Measurements from ENCODE around the gene HOXB1.

Gene HOXB1

DNA sequence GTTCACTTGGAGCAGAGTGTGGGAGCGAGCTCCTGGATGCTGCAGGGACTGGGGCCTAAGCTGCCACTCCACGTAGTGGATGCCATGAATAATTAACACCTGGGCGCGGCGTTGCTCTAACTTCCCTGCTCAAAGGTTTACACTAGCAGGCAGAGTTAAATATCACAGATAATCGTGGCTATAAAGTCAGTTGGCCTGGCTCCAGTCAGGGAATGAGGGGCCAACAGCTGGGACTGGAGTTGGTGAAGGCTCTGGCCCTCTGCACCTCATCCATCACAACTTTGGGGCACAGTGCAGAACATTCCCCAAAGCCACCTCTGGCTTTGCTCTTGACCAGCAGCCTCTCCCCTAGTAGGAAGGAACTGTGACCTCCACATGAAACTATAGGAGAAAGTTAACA, 36.4 kb upstream of the HOXB1 start:
- DNase-seq = no peak

DNA sequence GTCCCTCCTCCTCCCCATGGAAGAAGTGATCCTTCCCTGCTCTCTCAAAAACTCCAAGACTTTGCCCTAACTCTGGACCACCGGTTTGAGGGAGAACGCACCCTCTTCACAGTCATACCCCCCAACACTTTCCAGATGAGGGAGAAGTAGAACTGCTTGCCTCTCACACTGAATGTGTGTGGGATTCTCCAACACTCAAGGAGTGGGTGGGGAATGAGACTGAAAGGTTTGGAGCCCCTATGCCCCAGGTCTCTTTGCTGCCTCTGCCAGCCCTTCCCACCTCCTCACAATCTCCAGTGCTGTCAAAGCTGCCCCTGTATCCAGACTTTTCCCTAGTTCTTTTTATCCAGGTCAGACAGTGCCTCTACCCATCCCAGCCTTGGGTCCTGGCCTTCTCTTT, 35.9 kb upstream of the HOXB1 start:
- DNase-seq = no peak

DNA sequence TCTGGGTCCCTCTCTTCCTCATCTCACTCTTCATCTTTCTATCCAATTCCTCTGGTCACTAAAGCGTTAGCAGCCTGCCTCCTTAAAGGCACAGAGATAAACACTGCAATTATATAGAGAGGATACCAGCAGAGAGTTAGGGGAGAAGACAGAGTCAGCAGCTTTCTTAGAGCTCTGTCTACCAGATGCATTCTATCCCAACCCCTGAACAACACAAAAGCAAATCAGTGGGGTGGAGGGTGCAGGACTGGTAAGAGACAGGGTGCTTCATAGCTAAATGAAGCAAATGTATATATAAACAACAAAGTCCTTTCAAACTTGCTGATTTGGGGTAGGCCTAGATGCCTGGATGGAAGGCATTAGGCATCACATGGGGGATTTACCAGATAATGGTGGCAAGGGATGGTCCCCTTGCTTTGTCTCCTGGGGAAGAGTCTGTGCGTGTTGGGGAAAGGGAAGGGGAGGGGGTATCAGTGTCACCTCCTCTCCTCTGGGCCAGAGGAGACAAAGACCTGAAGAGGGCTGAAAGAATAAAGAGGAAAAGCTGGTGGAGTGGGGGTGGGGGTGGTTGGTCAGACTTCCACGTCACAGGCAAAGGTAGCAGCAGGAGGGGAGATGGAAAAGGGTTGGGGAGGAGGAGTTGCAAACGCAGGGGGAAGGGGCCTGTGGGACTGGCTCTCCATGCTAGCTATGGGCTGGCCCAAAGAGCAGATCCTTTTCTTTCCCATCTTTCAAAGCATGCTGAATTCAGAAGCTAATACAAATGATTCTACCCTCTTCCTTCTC, 35.3 kb upstream of the HOXB1 start:
- no peak for DNase-seq

DNA sequence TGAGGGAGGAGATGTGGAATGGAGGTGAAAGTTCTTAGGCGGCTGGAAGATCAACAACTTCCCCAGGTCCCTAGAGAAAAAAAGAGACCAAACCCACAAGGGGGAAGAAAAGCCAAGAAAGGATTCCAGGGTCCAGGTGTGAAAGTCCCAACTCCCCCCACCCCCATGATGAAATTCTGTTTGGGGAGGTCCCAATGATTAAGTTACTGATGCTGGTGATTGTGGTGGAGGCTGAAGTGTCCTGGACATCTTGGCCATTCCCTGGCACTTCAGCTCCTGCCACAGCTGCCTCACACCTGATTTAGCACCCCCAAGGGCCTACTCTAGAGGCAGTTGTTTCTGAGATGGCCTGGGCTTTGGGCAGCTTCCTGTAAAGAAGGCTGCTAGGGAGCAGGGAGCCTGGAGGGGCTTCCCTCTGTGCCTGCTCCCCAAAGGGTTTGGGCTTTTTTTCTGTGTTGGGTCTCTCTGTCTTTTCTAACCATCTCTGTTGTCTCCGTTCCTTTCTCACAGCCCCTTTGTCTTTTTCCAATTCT, 34.3 kb upstream of the HOXB1 start:
- DNase-seq = no peak

DNA sequence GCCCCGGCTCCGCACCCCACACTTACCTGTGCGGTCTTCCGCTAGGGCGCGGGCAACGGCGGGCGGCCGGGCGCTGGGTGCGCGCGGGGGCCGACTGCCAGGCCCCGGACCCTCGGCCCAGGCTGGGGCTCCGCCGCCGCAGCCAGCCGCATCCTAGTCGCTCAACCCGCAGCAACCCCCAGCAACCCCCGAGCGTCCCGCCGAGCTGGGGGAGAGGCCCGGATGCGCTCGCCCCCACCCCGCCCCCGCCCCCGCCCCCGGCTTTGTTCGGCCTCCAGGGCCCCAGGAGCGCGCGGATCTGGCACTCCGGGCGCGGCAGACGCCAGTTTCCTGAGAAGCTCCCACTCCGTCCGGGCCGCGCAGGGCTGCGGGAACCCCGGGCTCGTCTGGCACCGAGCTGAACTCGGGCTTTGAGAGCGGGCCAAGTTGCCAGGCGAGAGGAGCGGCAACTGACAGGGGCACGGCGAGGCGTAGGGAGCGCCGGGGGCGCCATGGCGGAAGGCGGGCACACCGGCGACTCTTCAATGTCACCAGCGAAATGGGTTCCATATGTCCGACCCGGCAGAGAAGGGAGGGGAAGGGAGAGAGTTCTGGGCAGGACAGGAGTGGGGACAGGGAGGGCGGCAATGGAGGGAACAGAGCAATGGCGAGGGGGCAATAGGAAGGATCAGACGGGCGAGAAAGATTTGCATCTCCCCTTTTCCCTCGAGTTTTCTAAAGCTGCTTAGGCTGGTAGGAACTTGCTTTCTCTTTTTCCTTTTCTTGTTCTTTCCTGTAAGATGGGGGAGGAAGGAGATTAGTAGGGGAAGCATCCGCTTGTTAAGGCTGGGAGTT, 33.6 kb upstream of the HOXB1 start:
- DNase-seq = no peak

DNA sequence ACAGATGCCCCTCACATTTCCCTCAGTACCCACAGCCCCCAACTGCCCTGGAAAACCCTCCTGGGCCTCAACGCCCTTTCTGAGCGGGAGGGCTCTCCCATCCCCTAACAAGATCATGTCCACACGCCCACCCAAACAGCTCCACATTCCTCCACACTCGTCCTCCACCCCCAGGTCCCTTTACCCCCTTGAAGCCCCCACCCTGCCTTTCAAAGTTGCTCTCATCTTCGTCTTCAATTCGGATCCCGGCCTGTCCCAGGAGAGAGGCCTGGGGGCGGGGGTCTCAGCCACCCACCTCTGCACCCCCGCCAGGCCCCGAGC, 33.0 kb upstream of the HOXB1 start:
- no peak for DNase-seq

DNA sequence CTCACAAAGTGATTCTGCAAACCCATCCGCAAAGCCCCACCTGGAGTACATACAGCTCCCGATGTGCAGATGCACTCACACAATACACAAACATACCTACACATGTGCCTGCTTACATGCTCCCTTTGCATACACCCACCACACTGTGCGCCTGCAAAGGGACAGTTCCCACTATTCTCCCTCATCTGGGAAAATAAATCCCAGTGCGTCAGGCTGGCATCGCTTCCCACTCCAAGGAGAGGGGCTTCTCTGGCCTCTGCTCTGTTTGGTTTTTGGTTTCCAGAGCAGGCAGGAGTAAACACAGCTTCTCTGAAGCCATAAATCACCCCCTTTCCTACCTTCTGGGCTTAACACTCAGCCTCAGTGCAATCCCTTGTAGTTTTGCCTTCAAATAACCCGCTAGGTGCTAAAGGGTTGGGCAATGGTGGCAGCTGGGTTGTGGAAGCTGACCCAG, 32.6 kb upstream of the HOXB1 start:
- DNase-seq = no peak

DNA sequence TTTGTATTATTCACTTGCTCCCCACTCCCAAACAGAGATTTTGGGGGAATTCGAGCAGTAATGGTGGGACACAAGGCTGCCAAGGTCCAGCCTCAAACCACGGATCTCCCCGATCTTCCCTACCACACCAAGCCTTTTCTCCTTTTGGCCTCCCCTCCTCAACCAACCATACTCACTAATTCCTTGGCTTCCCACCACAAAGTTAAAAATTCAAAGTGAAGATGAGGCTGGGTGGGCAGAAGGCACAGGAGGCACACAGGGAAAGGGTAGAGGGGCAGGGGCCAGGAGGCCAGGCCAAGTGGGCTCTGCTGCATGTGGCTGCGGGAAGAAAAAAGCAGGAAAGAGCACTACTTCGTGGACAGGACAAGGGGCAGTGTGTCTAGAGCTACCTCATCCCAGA, 32.1 kb upstream of the HOXB1 start:
- DNase-seq = no peak

DNA sequence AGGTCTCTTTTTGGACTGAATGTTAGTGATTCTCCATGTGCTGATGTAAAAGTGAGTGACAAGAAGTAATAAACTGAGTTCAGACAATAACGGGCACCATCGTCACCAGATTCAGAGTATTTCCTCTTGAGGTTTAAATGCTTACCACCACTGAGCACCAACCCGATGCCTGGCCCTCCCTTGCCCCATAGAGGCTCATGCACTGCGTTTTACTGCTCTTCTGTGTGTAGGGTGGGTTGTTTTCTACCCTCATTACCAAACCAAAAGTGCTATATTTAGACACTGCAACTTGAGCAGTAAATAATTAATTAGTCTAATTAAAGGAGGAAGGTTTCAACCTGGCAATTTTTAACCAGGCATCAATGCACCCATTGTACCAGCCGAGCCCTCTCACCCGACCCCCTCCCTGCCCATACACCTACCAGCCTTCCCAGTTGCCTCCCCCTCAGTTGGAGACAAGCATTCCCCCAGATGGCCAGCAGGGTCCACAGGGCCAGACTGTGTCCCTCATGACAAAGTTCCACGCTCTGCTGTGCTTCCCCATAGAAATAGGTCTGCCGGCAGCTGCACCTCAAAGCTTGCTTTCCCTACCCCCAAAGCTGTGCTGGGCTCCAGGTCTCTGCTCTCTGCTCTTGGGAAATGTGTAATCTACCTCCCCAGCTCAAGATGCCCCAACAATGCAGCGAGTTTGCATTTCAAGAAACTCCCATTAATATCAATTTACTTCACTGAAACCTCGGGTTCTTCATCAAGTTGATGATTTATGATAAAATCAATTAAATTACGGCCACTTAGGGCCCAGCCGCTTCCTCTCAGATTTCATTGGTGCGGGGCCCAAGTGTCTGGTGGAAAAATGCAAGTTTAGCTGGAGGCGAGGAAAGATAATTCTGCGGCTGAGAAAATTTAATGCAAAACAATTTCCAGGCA, 31.3 kb upstream of the HOXB1 start:
- no peak for DNase-seq

DNA sequence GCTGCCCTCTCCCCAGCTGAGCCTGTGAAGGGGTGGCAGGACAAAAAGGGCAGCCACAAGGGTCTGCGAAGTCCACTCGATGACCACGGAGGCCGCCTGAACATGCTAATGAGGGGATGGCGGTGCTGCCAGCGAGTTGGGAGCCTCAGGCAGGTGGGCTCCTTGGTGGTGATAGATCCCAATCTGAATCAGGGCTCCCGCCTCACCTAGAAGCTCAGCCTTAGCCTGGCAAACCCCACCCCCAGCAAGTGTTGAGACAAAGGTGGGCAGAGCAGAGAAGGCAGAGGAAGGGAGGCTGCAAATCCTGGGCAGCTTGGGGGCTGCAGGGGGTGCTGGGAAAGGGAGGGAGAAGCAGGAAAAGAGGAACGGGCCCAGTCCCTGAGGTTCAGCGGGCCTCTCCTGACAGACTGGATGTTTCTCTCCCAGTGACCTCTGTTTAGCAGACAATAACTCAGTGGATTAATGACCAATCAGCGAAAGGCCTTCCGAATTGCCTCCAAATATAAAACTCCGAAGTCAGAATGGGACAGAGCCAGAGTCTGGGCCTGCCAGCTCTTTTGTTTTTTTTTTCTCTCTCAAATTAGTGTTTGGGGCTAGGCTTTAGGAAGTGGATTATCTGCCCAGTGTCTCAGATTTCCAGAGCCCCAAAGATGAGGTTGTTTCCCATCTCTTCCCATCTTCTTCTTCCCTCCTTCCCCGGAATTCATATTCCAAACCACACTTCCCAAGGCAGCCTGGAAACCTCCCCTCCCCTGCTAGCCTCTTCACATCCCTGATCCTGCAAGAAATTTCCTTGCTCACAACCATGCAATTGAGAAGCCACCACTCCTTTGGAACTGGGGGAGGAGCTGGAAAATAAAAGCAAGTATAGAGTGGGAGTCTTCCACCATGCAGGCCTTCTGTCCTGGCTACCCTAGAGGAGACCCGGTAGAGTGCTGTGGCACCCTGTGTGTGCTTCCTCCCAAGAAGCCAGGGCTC, 29.3 kb upstream of the HOXB1 start:
- no peak for DNase-seq

DNA sequence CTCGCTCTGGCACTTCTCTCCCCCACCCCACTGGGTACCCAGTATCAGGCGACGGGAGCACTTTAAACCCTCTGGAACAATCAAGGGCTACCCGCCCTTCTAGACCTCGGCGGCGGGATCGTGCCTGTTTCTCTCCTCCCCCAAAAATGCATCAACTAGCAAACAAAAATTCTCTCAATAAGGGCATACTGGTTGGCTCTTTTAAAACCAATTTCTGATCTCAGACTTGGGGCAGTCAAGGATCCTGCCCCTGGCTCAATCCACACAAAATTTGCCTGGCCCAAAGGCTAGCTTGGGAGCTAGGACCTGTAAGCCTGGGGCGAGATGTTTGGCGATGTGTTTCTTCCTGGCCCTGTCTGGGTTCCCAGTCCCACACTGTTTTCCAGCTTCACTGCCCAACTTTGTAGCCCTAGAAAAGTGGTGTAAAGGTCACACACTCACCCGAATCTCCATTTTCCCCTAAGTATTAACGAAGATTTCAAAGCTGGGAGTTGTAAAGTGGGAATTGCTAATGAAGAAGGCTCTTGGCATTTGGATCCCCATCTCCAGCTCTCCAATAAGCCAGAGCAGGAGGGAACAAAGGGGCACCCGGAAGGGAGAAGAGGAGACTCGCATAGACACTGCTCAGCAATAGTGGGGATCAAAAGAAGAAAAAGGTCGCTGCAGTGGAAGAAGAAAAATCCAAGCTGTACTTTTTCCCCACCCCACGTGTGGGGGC, 28.5 kb upstream of the HOXB1 start:
- DNase-seq = no peak

DNA sequence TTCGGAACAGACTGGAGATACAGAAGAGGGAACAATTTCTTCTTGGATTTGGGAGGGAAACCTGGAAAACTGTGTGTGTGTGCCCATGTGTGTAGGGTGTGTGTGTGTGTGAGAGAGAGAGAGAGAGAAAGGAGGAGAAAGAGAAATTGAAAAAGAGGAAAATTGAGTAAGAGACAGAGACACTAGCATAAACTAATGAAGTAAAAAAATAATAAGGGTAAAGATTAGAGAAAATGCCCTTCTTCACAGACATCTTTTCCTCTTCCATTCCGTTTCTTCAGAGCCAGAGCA, 28.0 kb upstream of the HOXB1 start:
- no peak for DNase-seq

DNA sequence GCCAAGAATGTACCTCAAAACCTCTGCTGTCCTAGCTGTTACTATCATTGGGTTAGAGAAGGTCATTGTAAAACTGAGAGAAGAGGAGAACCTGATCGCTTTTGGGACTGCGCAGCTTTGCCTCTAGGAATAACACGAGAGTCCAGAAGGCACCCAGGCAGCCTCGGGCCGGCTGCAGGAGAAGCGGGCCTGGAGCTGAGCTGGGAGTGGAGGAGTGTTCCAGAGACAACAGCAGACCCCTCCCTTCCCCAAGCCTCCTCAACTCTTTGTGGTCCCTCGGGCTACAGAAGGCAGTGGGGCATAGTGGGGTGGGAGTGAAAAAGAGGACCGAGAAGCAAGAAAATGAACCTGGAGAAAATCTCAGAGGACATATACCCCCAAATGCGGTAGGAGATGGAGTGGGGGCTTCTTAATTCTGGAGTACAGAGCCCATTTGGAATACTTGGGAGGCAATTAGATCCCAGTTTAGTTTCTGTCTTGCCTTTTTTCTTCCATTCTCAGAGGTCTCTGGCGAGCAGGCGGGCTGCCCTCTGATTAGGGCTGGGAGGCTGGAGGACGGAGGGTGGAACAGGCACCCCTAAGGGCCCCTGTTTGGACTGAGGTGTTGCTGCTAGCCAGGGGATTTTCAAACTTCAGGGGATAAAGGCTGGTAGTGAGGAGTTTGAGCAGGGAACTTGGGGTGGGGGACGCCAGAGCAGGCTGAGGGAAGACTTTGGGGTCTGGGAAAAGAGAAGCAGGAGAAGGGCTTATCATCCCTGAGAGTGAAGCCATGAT, 27.4 kb upstream of the HOXB1 start:
- no peak for DNase-seq

DNA sequence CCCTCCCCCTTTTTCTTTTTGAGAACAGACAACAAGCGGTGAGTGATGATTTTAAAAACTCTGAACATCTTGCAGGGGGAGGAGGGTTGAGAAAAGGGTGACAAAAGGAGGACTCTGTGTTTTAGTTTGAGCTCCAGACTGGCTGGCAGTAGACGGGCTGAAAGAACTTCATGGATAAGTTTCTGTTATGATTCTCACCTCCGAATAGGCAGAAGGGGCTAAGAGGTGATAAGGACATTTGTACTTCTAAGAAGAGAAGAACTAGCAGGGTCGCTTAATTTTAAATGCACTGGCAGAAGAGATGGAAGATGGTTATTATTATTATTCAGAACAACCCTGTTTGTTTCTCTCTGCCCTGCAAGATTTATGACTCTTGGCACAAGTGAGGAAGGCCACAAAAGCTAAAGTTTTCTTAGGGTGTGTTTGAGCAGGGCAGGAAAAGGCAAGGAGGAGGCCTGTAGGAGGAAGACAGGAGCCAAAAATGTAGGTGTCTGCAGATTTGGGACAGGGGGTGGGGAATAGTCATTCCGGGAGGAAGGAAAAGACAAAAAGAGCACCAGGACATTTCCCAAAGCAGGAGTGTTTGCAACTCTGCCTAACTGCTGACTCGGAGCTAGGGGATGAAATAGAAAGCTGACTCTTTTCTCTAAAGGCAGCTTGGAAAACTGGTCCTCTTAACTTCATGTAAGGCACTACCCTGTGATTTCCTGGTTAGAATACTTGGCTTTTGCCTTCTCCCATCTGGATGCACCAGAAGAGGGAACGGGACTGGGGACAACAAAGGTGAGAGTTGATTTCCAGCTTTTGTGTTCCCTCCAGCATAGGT, 26.0 kb upstream of the HOXB1 start:
- DNase-seq = no peak

DNA sequence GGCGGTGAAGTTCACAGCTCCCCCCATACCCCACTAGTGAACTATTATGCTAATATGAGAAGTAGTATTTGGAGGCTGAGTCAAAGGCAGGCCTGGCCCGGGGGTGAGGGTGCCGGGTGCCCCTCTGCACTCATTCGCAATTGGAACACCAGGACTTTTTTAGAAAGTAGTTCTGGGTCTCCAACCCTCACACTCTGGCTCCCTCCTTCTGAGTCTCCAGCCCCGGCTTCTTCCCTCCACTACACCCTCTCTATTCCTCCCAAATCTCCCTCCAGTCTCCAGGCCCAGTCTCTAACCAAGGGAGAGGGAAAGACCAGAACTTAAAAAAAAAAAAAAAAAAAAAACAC, 25.4 kb upstream of the HOXB1 start:
- DNase-seq = no peak

DNA sequence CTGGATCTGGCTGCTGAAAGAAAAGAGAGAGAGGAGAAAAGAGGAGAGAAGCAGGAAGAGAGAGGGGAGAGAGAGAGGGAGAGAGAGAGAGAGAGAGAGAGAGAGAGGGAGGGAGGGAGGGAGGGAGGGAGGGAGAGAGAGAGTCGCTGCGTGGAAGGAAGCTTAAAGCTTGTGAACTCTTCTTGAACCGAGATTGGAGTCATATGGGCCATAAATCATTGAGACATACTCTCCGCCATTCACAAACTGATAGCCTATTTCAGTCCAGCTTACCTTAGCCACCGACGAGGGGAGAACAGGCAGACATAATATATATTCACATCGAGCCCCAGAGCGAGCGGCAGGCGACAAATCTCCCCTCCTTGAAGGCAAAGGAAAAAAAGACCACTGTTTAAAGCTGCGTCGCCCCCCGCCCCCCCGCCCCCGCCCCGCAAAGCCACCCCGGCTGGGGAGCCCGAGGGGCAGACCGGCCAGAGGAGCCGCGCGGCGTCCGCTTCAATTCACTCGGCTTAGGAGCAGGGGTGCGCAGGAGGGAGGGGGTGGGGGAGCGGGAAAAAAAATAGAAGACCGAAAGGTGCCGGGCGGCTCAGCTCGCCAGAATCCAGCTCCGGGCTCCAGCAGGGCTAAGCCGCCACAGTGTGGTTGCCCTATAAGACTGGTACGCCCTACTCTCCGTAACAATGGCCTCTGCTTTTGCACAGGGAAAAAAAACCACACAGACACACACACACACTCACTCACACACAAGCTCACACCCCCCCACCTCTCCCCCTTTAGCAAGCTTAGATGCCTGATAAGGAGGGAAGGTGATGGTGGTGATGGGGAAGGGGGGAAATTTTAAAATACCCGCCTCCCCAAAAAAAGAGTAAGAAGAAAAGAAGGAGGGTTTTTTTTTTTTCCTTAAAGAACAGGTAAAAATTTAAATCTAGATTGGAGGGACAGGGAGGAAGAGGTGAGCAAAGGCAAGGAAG, 24.7 kb upstream of the HOXB1 start:
- peak; percentile 69 for DNase-seq

DNA sequence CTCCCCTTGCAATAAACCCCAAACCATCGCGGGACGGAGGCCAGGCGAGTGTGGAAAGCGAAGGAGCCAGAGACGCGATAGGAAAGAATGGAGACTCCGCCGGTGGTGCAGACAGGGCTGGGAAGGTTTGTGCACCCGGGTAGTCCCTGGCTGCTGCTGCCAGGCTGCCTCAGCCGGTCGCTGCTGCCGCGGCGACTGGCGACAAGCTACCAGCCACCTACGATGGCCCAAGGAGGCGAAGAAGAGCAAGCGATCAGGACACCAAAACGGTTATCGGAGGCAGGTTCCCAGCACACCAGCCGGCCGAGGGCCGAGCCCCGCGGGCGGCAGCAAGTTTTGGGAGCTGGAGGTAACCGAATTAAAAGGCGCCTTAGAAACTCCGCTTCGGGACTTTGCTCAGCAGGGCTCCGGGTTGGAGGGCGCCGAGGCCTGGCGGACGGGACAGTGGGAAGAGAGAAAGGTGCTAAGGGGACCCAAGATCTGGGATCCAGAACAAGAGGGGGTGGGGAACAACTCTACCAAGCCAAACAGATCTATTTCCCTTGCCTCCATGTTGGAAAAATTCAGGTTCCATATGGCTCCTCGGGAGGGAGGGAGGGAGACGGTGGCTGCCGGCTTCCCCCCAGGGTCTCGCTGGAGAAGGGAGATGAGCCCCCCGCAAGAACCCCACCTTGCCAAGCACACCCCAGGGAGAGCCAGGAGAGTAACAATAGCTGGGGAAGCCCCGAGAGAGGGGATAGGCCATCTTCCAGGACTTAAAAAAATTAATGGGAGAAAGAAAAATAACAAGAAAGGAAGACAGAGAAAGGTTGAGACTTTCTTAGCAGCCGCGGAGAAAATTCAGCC, 23.8 kb upstream of the HOXB1 start:
- no peak for DNase-seq

DNA sequence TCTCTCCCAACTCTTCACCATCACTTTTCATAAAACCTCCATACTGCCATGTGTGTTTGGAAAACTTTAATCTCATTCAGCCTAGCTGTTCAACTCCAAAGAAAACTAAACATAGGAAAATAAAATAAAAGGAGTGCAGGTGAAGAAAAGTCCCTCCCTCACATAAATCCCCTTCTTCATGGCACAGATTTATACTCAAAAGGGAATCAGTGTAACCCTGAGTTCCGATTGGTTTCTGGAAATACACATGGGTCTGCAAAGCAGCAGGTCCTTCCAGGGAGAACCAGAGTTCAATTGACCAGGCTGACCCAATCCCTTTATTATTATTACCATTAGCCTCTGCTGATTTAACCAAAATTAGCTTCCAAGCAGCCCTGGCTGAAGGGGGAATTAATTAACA, 23.0 kb upstream of the HOXB1 start:
- no peak for DNase-seq
